HUDEP-2 (cell line): Measurements from ENCODE around the gene CECR2.
A peak's percentile ranks its signal among the peaks of the same experiment; 100 is the strongest.
"Not testable (repeated sequence)": the region's sequence is repeated elsewhere in the genome, so short reads cannot be mapped to it uniquely, and the experiment has no call there.

ENCODE experiments used
- DNase-seq, 76 experiments: peaks; one replicate each; lab custom pipeline; 2025; ENCODE audit not compliant: unreplicated experiment in 76 of 76; lab: John Stamatoyannopoulos, UW

The CECR2 gene

DNA sequence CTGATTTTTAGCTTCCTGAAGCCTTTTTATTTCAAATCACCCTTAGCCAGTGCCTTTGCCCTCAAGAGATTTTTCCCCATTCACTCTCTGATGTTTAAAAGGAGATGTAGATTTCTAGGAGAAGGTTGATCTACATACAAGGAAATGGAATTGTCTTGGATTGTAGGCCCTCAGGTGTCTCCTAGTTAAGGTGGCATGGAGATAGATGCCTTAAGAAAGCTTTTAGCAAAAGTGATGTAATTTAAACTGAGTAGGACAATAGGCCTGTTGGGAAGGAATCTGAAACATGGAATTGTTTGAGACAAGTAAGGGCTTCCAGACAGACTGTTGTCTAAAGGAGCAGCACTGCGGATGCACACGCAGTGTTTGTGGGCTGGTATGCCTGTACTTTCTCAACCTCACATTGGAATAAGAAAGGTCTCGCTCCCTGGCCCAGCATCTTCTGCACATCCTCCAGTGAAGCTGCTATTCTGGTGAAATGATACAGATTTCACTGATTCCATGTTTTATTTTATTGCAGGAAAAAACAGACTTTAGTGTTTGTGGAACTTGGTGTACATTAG, 124.2 kb downstream of the CECR2 start:
- DNase-seq: no peak

- no peak for DNase-seq
Measured at GRCh38 chr22:17496841-17497240, 127.6 kb downstream of the CECR2 start.

GRCh38 chr22:17501679-17502285, 132.5 kb downstream of the CECR2 start:
- peak in 23 of 76 experiments; percentile 2 to 46 (median 23) for DNase-seq

DNA sequence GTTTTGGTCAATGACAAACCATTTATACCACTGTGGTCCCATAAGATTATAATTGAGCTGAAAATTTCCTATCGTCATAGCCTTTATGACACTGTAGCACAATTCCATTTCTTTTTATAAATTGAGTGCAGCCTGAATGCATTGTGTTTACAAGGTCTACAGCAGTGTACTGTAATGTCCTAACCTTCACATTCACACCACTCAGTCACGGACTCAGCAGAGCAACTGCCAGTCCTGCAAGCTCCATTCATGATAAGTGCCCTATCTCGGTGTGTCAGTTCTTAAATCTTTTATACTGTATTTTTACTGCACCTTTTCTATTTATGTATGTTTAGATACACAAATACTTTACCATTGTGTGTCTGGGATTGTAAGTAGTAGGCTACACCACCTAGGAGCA, 138.8 kb downstream of the CECR2 start:
- no peak for DNase-seq

- no peak for DNase-seq
Measured at GRCh38 chr22:17512960-17513359, 143.7 kb downstream of the CECR2 start.

DNA sequence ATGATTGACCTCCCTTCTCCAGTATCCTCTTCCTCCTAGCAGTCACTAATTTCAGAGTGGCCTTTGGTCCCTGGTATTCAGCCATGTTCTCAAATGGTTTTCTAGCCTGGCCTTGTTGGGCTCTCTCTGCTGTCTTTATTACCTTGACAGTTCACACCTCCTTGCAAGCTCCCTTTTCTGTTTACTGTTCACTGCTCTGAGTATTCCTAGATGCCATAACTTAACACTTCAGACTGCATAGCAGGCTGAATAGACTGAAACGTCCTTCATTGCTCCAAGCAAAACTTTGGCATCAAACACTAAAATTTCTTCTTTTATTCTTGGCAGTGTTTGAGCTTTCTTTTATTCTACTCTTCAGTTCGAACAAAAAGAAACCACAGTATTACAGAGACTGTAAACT, 144.4 kb downstream of the CECR2 start:
- no peak for DNase-seq

DNA sequence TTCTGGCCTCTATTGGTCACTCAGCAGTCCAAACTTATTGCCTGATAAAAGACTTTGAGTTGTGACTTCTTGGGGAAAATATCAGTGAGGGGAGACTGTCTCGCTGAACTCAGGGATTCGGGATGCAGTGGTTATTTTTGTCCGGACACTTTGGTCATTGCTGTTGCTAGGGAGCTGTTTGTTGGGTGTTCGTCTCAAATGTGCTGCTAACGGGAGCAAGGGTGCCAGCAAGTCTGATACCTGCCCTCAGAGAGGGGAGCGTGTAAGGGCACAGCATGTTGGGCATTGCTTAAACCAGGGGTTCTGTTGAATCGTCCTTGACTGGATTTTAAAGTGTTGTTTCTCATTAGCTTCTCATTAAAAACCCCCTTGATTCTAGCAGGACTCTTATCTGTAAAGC, 144.8 kb downstream of the CECR2 start:
- no peak for DNase-seq

GRCh38 chr22:17518406-17518805, 149.1 kb downstream of the CECR2 start:
- DNase-seq: no peak

GRCh38 chr22:17521971-17522370, 152.7 kb downstream of the CECR2 start:
- not testable (repeated sequence) for DNase-seq

- no peak for DNase-seq
Measured at GRCh38 chr22:17523925-17524324, 154.7 kb downstream of the CECR2 start.

DNA sequence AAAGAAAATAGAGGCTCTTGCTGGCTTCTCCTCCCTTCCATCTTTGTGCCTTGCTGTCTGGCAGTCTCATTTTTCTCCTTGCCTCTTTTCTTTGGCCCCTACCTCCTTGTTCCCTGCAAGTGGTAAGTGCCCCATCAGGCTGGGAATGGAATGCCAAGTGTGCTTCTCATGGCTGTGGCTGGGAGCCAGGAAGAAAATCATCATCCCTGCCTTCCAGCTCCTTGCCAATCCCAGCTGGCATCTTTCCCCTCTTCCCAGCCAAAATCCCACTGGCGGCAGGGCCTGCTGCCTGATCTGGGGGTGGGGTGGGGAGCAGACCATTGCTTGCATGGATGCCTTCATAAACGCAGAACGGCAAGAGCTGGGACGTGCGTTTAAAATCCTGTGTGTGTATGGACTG, 167.0 kb downstream of the CECR2 start:
- no peak for DNase-seq

DNA sequence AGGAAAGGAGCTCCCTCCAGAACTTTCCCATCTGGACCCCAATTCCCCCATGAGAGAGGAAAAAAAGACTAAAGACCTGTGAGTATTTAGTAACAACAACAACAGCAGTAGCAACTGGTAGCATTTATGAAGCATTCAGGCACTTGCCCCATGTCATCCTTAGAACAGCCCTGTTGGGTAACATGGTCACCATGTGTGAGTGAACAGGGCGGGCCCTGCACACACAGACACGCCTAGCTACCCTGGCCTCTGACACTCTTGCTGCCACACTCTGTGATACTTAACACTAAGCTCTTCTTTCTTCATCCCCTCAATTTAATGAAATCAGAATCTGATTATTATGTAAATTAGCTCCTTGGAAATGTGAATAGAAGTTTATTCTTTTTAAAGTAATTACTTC, 167.9 kb downstream of the CECR2 start:
- no peak for DNase-seq

GRCh38 chr22:17540481-17540880, 171.2 kb downstream of the CECR2 start:
- DNase-seq: peak in 1 of 76 experiments; percentile 1

DNA sequence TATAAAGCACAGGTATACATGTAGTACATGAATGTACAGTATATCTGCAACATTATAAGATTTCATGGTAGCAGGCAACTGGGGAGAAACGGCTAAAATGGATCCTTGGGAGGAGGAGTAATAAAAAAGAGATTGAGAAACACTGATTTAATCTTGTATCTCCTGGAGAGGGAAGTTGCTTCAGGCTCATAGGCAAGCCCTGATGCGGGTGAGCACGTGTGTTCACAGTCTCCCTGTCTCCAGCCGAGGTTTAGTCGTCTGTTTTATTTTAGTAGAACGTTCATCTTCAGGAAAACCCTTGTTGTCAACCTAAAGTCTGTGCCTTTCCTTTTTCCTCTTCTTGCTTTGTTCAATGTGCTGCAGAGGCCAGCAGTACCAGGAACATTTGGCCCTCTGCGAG, 172.2 kb downstream of the CECR2 start:
- no peak for DNase-seq

GRCh38 chr22:17542452-17542851, 173.2 kb downstream of the CECR2 start:
- DNase-seq: no peak

DNA sequence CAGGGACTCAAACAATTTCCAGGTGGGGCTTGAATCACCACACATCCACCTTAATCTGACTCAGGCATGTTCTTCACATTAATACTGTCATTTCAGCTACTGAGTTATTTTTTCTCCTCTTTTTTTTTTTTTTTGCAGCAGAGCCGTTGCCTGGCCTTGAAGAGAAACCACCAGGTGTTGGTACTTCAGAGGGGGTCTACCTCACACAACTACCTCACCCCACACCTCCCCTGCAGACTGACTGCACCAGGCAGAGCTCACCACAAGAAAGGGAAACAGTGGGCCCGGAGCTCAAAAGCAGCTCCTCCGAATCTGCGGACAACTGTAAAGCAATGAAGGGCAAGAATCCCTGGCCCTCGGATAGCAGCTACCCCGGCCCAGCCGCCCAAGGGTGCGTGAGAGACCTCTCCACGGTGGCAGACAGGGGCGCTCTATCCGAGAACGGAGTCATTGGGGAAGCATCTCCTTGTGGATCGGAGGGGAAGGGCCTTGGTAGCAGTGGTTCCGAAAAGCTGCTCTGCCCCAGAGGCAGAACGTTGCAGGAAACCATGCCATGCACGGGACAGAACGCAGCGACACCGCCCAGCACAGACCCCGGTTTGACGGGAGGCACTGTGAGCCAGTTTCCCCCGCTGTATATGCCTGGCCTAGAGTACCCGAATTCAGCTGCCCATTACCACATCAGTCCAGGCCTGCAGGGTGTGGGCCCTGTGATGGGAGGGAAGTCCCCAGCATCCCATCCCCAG, 178.9 kb downstream of the CECR2 start:
- DNase-seq: no peak

- no peak for DNase-seq
Measured at GRCh38 chr22:17548756-17549035, 179.4 kb downstream of the CECR2 start.

DNA sequence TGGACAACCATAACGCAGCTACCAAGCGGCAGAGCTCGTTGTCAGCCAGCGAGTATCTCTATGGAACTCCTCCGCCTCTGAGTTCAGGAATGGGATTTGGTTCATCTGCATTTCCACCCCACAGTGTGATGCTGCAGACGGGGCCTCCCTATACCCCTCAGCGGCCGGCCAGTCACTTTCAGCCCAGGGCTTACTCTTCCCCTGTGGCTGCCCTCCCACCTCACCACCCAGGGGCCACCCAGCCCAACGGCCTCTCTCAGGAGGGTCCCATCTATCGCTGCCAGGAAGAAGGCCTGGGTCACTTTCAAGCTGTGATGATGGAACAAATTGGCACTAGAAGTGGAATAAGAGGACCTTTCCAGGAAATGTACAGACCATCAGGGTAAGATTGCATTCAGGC, 179.9 kb downstream of the CECR2 start:
- no peak for DNase-seq

- DNase-seq: no peak
Measured at GRCh38 chr22:17549655-17550054, 180.4 kb downstream of the CECR2 start.

- DNase-seq: no peak
Measured at GRCh38 chr22:17552737-17553136, 183.5 kb downstream of the CECR2 start.

GRCh38 chr22:17554814-17555213, 185.6 kb downstream of the CECR2 start:
- no peak for DNase-seq

GRCh38 chr22:17559188-17559587, 189.9 kb downstream of the CECR2 start:
- DNase-seq: no peak
